Measurements from ENCODE around the gene NHS. TPM values are rescaled to one million over a fixed set of nuclear protein-coding genes. Genes with fewer than 3 reads are reported as not detected.

The NHS gene
- total RNA-seq, 1 donor from 2014 or later = 117 TPM

- Mint-ChIP-seq H3K4me3 (ENCODE audit: low read depth) (no peak overlapping the region), H3K4me1 (ENCODE audit: low read depth) (peaks cover 34% of the 10 kb centered on the region), H3K27me3 (no peaks in the 10 kb centered on the region), H3K27ac (peak overlapping the region; percentile 65), H3K9me3 (ENCODE audit: low read depth) (peaks cover 3% of the 10 kb centered on the region), H3K36me3 (ENCODE audit: insufficient read depth) (peaks cover 3% of the 10 kb centered on the region)
- no peak for TF ChIP-seq CTCF (IDR thresholded peaks at IDR 0.05; ENCODE audit: unreplicated experiment)
- no peak for DNase-seq (ENCODE audit: low spot score, unreplicated experiment)
Observed at GRCh38 chrX:17621566-17622270, 246.7 kb downstream of the NHS start.

GRCh38 chrX:17622331-17622730 lies 247.3 kb downstream of the NHS start:
- Mint-ChIP-seq H3K9me3 (ENCODE audit: low read depth) (peaks cover 3% of the 10 kb centered on the region), H3K4me1 (ENCODE audit: low read depth) (peaks cover 31% of the 10 kb centered on the region), H3K27ac (peak overlapping the region; percentile 65)

GRCh38 chrX:17623750-17624149 lies 248.8 kb downstream of the NHS start:
- peaks cover 3% of the 10 kb centered on the region for H3K9me3 Mint-ChIP-seq (ENCODE audit: low read depth)
- H3K4me3 Mint-ChIP-seq (ENCODE audit: low read depth) = no peak overlapping the region

More at GRCh38 chrX:17622331-17622730, 247.3 kb downstream of the NHS start:
- Mint-ChIP-seq H3K4me3 (ENCODE audit: low read depth) (no peak overlapping the region), H3K27me3 (no peaks in the 10 kb centered on the region), H3K36me3 (ENCODE audit: insufficient read depth) (peaks cover 3% of the 10 kb centered on the region)
- no peak for TF ChIP-seq CTCF (IDR thresholded peaks at IDR 0.05; ENCODE audit: unreplicated experiment)
- no peak for DNase-seq (ENCODE audit: low spot score, unreplicated experiment)

GRCh38 chrX:17627026-17627425 lies 252.0 kb downstream of the NHS start:
- TF ChIP-seq CTCF (IDR thresholded peaks at IDR 0.05; ENCODE audit: unreplicated experiment) = no peak
- H3K27ac Mint-ChIP-seq = no peak overlapping the region
- peaks cover 23% of the 10 kb centered on the region for H3K4me1 Mint-ChIP-seq (ENCODE audit: low read depth)
- no peaks in the 10 kb centered on the region for H3K27me3 Mint-ChIP-seq
- no peak overlapping the region for H3K4me3 Mint-ChIP-seq (ENCODE audit: low read depth)
- H3K9me3 Mint-ChIP-seq (ENCODE audit: low read depth) = peaks cover 3% of the 10 kb centered on the region
- H3K36me3 Mint-ChIP-seq (ENCODE audit: insufficient read depth) = peaks cover 3% of the 10 kb centered on the region
- no peak for DNase-seq (ENCODE audit: low spot score, unreplicated experiment)

More at GRCh38 chrX:17623750-17624149, 248.8 kb downstream of the NHS start:
- Mint-ChIP-seq H3K4me1 (ENCODE audit: low read depth) (peaks cover 28% of the 10 kb centered on the region), H3K36me3 (ENCODE audit: insufficient read depth) (peaks cover 3% of the 10 kb centered on the region), H3K27me3 (no peaks in the 10 kb centered on the region), H3K27ac (no peak overlapping the region)
- no peak for DNase-seq (ENCODE audit: low spot score, unreplicated experiment)
- no peak for TF ChIP-seq CTCF (IDR thresholded peaks at IDR 0.05; ENCODE audit: unreplicated experiment)

- peaks cover 3% of the 10 kb centered on the region for H3K36me3 Mint-ChIP-seq (ENCODE audit: insufficient read depth)
- peaks cover 40% of the 10 kb centered on the region for H3K4me1 Mint-ChIP-seq (ENCODE audit: low read depth)
- peaks cover 3% of the 10 kb centered on the region for H3K9me3 Mint-ChIP-seq (ENCODE audit: low read depth)
- TF ChIP-seq CTCF (IDR thresholded peaks at IDR 0.05; ENCODE audit: unreplicated experiment) = no peak
- H3K27ac Mint-ChIP-seq = no peak overlapping the region
- H3K4me3 Mint-ChIP-seq (ENCODE audit: low read depth) = no peak overlapping the region
- no peaks in the 10 kb centered on the region for H3K27me3 Mint-ChIP-seq
- no peak for DNase-seq (ENCODE audit: low spot score, unreplicated experiment)
Observed at GRCh38 chrX:17628976-17629375, 254.0 kb downstream of the NHS start.
